GM08714 (cell line): Measurements from ENCODE around the gene AQP6.

Experiments used
- H3K4me3 ChIP-seq: fragments of 200-500 bp; sonication (Bioruptor generic); 2 replicates; pipeline ENCODE4 v1.5.1; 2014; ENCODE audit warnings: mild to moderate bottlenecking, low read length, inconsistent platforms
- ZNF274 ChIP-seq: IDR thresholded peaks from 2 replicates; pipeline ENCODE4 v1.6.1; 2012; ENCODE audit warnings: mild to moderate bottlenecking, low read depth, low read length

Gene AQP6, protein sequence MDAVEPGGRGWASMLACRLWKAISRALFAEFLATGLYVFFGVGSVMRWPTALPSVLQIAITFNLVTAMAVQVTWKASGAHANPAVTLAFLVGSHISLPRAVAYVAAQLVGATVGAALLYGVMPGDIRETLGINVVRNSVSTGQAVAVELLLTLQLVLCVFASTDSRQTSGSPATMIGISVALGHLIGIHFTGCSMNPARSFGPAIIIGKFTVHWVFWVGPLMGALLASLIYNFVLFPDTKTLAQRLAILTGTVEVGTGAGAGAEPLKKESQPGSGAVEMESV

GRCh38 chr12:49972641-49973360 lies at the start of gene AQP6:
AQP6 (plus strand) TSS chr12:49972947; CDS start chr12:49973174, 227 bp downstream.
- H3K4me3 ChIP-seq, result no peak within 1 kb of the TSS
- TF ChIP-seq ZNF274, result no peak

- H3K4me3 ChIP-seq, result no peak overlapping the region
- no peak for TF ChIP-seq ZNF274
Measured at GRCh38 chr12:49923035-49923644, 49.6 kb upstream of the AQP6 start.

- TF ChIP-seq ZNF274, result no peak
- H3K4me3 ChIP-seq, result no peak overlapping the region
Measured at GRCh38 chr12:49923880-49924556, 48.7 kb upstream of the AQP6 start.

- no peak overlapping the region for H3K4me3 ChIP-seq
- TF ChIP-seq ZNF274, result no peak
Measured at GRCh38 chr12:49924628-49925246, 48.0 kb upstream of the AQP6 start.

GRCh38 chr12:49925433-49926204 lies 47.1 kb upstream of the AQP6 start:
- no peak overlapping the region for H3K4me3 ChIP-seq
- no peak for TF ChIP-seq ZNF274

GRCh38 chr12:49928471-49928870 lies 44.3 kb upstream of the AQP6 start:
- no peak overlapping the region for H3K4me3 ChIP-seq
- no peak for TF ChIP-seq ZNF274

GRCh38 chr12:49929581-49929980 lies 43.2 kb upstream of the AQP6 start:
- no peak overlapping the region for H3K4me3 ChIP-seq
- no peak for TF ChIP-seq ZNF274

DNA sequence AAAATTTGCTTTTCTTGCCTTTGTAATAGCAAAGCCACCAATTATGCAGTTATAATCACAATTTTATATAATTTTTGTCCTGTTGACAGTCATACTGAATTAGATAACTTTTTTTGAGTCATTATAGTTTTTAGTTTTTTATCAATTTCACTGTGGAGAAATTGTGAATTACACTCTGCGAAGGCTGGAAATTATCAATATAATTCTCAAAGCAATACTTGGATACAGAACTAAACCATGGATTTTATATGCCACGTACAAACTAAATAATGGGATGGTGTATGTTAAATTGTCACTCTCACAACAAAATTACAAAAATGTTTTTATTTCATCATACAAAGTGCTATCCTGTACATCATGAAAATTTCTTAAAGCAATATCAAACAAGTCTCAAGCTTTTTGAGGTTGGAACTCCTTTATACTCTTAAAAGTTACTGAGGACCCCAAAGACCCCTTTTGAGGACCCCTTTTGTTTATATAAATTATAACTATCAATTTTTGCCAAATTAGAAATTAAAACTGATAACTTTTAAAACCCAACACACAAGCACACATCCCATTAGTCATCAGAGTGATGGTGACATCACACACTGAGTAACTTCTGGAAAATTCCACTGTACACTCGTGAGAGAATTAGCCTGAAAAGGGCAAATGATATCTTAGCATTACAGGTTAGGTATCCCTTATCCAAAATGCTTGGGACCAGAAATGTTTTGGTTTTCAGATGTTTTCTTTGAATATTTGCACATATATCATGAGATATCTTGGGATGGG lies 42.0 kb upstream of the AQP6 start:
- no peak for TF ChIP-seq ZNF274
- H3K4me3 ChIP-seq, result no peak overlapping the region

DNA sequence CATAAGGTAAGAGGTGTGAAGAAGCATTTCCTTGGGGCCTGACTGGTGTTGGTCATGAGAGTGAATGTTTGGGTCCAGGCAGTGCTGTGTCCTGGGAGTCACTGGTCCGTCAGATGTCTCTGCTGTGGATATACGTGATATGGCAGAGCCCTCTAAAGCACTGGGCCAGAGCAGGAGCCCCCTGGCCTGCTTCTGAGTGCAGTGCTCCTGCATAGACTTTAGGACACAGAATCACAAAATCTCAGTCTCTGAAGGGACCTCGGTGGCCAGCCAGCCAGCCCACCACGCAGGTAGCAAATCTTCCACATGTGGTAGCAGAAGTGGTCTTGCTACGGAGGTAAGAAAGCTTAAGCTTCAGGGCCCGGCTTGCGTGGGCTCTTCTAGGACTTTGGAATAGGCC lies 40.7 kb upstream of the AQP6 start:
- no peak for TF ChIP-seq ZNF274
- no peak overlapping the region for H3K4me3 ChIP-seq

- no peak overlapping the region for H3K4me3 ChIP-seq
- no peak for TF ChIP-seq ZNF274
Measured at GRCh38 chr12:49932533-49933130, 40.1 kb upstream of the AQP6 start.

DNA sequence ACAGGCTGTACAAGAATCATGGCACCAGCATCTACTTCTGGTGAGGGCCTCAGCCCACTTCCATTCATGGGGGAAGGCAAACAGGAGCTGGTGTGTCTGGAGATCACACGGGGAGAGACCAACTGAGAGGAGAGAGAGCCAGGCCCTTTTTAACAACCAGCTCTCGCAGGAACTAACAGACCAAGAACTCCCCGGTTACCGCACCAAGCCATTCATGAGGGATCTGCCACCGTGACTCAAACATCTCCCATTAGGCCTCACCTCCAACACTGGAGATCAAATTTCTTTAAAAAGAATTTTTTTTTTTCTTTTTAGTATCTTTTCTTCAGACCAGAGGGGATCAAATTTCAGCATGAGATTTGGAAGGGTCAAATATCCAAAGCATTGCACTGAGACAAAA lies 39.0 kb upstream of the AQP6 start:
- no peak overlapping the region for H3K4me3 ChIP-seq
- TF ChIP-seq ZNF274, result no peak

DNA sequence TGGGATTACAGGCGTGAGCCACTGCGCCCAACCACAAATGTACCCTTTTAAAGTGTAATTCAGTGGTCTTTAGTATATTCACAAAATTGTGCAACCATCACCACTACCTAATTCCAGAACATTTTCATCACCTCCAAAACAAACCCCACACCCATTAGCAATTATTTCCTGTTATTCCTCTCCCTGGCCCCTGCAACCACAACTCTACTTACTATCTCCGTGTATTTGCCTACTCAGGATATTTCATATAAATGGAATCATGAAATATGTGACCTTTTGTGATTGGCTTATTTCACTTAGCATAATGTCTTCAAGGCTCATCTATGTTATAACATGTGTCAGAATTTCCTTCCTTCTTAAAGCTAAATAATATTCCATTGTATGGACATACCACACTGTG lies 38.2 kb upstream of the AQP6 start:
- no peak overlapping the region for H3K4me3 ChIP-seq
- TF ChIP-seq ZNF274, result no peak
